ENCODE results near the gene OXTR. TPM values are rescaled to one million over a fixed set of nuclear protein-coding genes. Genes with fewer than 3 reads are reported as not detected.

The OXTR gene
- total RNA-seq, 2 donors from 2014 or later = 1.6 to 3.5 TPM

DNA sequence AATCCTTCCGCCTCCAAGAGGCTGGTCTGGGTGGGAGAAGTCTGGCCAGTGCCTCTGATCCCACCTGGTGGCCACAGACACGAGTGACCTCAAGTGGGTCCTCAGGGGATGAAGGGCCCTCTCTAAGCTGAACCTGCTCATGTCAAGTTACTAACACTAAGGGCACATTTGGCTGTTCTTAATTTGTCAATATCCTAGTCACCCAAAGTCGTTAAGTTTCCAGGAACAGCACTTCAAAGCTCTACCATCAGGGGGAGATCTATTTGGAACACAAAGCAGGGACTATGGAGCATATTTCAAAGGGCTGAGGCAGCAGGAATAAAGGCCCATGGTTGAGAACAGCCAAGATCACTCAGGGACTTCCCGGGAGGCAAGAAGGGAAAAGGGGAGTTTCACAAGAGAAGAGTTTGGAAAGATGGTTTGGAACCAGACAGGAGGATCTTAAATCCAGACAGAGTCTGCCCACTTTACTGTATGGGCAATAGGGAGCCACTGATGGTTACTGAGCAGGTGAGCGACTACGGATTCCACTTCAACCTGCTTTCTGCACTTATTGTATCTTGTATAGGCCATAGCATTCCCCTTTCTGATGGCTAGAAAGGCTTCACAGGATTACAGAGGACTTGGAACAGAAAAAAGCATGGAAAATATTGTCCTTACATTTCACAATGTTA lies 13.7 kb downstream of the OXTR start:
- 74% methylated on average over 6 of the region's 6 CpGs for WGBS
- Histone ChIP-seq H3K36me3 (no peaks in the 10 kb centered on the region), H3K27me3 (replicated peaks; ENCODE audit: insufficient read depth) (no peaks in the 10 kb centered on the region), H3K4me1 (replicated peaks) (no peaks in the 10 kb centered on the region), H3K9me3 (no peaks in the 10 kb centered on the region), H3K4me3 (no peak overlapping the region), H3K27ac (no peak overlapping the region)
- intact Hi-C loops (cut with DNase I) = no loop called here
- no peak for DNase-seq (ENCODE audit: low spot score)
- TF ChIP-seq POLR2AphosphoS5 (IDR thresholded peaks at IDR 0.05) (no peak), POLR2A (IDR thresholded peaks at IDR 0.05) (no peak), CTCF (IDR thresholded peaks at IDR 0.05) (no peak)

- no peaks in the 10 kb centered on the region for H3K4me1 ChIP-seq (replicated peaks)
- no peaks in the 10 kb centered on the region for H3K36me3 ChIP-seq
- DNase-seq (ENCODE audit: low spot score) = no peak
- H3K27ac ChIP-seq = no peak overlapping the region
- 39% methylated on average over 3 of the region's 3 CpGs for WGBS
- no peak overlapping the region for H3K4me3 ChIP-seq
- H3K9me3 ChIP-seq = no peaks in the 10 kb centered on the region
- TF ChIP-seq POLR2AphosphoS5 (IDR thresholded peaks at IDR 0.05) (no peak), CTCF (IDR thresholded peaks at IDR 0.05) (no peak), POLR2A (IDR thresholded peaks at IDR 0.05) (no peak)
- intact Hi-C loops (cut with DNase I) = no loop called here
- no peaks in the 10 kb centered on the region for H3K27me3 ChIP-seq (replicated peaks; ENCODE audit: insufficient read depth)
Observed at GRCh38 chr3:8755097-8755496, 14.3 kb downstream of the OXTR start.

DNA sequence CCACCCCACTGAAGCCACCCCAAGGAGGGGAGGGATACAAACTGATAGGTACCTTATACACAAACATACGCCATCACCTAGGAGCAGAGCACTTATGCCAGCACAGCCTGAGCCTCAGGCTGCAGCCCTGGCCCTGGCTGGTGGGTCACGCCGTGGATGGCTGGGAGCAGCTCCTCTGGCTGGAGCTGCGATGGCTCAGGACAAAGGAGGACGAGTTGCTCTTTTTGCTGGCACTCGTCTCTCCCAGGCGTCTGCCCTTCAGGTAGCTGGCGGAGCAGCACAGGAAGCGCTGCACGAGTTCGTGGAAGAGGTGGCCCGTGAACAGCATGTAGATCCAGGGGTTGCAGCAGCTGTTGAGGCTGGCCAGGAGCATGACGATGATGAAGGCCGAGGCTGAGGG lies 16.6 kb downstream of the OXTR start:
- no peak for DNase-seq (ENCODE audit: low spot score)
- H3K27me3 ChIP-seq (replicated peaks; ENCODE audit: insufficient read depth) = no peaks in the 10 kb centered on the region
- H3K36me3 ChIP-seq = no peaks in the 10 kb centered on the region
- H3K4me1 ChIP-seq (replicated peaks) = no peaks in the 10 kb centered on the region
- TF ChIP-seq CTCF (IDR thresholded peaks at IDR 0.05) = no peak
- TF ChIP-seq POLR2A (IDR thresholded peaks at IDR 0.05) = no peak
- no peak for TF ChIP-seq POLR2AphosphoS5 (IDR thresholded peaks at IDR 0.05)
- intact Hi-C loops (cut with DNase I) = no loop called here
- WGBS = 87% methylated on average over 14 of the region's 14 CpGs
- no peaks in the 10 kb centered on the region for H3K9me3 ChIP-seq
- no peak overlapping the region for H3K4me3 ChIP-seq
- no peak overlapping the region for H3K27ac ChIP-seq

GRCh38 chr3:8749316-8749715 lies 20.1 kb downstream of the OXTR start:
- Histone ChIP-seq H3K27me3 (replicated peaks; ENCODE audit: insufficient read depth) (no peaks in the 10 kb centered on the region), H3K27ac (no peak overlapping the region), H3K36me3 (no peaks in the 10 kb centered on the region), H3K4me3 (no peak overlapping the region), H3K4me1 (replicated peaks) (no peaks in the 10 kb centered on the region), H3K9me3 (no peaks in the 10 kb centered on the region)
- TF ChIP-seq CTCF (IDR thresholded peaks at IDR 0.05) (no peak), POLR2AphosphoS5 (IDR thresholded peaks at IDR 0.05) (no peak), POLR2A (IDR thresholded peaks at IDR 0.05) (no peak)
- DNase-seq (ENCODE audit: low spot score) = no peak
- WGBS = 100% methylated on average over 3 of the region's 3 CpGs
- intact Hi-C loops (cut with DNase I) = no loop called here

DNA sequence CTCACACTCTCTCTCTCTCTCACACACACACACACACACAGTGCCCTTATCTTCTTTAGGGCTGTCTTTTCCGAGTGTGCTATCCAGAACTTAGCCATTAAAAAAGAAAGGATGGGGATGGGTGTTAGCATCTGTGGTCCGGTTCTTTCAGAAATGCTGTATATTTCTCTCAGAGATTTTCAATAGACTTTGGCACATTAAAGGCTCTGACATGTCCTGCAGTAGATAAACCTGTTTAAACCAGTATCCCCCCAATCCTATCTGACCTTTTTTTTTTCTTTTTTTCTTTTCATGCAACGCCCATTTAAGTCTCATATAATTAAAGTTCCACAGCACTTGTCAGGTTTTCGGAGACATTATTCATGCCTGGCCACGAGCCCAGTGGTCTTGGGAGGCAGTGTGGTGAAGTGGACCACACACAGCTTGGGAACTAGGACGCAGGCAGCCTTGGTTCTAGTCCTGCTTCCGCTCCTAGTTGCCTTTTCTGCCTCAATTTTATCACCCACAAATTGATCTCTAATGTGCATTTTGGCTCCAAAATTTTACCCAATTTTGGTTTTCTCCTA lies 22.6 kb downstream of the OXTR start:
- no peaks in the 10 kb centered on the region for H3K36me3 ChIP-seq
- DNase-seq (ENCODE audit: low spot score) = no peak
- no peaks in the 10 kb centered on the region for H3K27me3 ChIP-seq (replicated peaks; ENCODE audit: insufficient read depth)
- TF ChIP-seq POLR2AphosphoS5 (IDR thresholded peaks at IDR 0.05) (no peak), POLR2A (IDR thresholded peaks at IDR 0.05) (no peak), CTCF (IDR thresholded peaks at IDR 0.05) (no peak)
- no peak overlapping the region for H3K4me3 ChIP-seq
- H3K4me1 ChIP-seq (replicated peaks) = no peaks in the 10 kb centered on the region
- 56% methylated on average over 7 of the region's 7 CpGs for WGBS
- H3K9me3 ChIP-seq = no peaks in the 10 kb centered on the region
- H3K27ac ChIP-seq = no peak overlapping the region
- intact Hi-C loops (cut with DNase I) = no loop called here
